Colonic mucosa (tissue), 4 donors: ENCODE results near the gene FAM234A. TPM values are rescaled to one million over a fixed set of nuclear protein-coding genes. Genes with fewer than 3 reads are reported as not detected.

ENCODE experiments used
- DNase-seq: peaks from one replicate; pipeline ENCODE4 v3.0.0-alpha.2; 2020
- H3K27ac ChIP-seq: fragments of 200-600 bp; one replicate; pipeline ENCODE4 v1.8.0; 2021
- H3K27me3 ChIP-seq: fragments of 200-600 bp; one replicate; pipeline ENCODE4 v1.8.0; 2021
- H3K36me3 ChIP-seq: fragments of 200-600 bp; one replicate; pipeline ENCODE4 v1.8.0; 2021
- H3K4me1 ChIP-seq: fragments of 200-600 bp; one replicate; pipeline ENCODE4 v1.8.0; 2021; ENCODE audit warnings: mild to moderate bottlenecking
- H3K4me3 ChIP-seq: fragments of 200-600 bp; one replicate; pipeline ENCODE4 v1.8.0; 2021
- H3K9ac ChIP-seq, 2 donors: one replicate each; pipeline ENCODE4 v1.7.0; 2013; ENCODE audit warnings: control low read depth in 2 of 2, low read depth in 2 of 2, low read length in 2 of 2
- H3K9me3 ChIP-seq: fragments of 200-600 bp; one replicate; pipeline ENCODE4 v1.8.0; 2021
- intact Hi-C: fragments of 100-400 bp; cut with DNase I; formaldehyde crosslinking; loops from one replicate; pipeline ENCODE4 v1.14.1; 2022
- total RNA-seq, 2 donors: library from RNA; stranded (reverse); fragmentation: NEBNext Ultra II Directional in 1 of 2; extraction: Animal tissue kit (Norgen Biotek cat#: 25700) in 1 of 2; gene quantifications; one replicate each; pipeline ENCODE4 v1.2.1, GENCODE V29; 2021
- TF ChIP-seq, protein P1 (sequence below): fragments of 200-600 bp; IDR thresholded peaks from one replicate; pipeline ENCODE4 v1.8.0; 2022; ENCODE audit warnings: antibody characterized with exemption, mild to moderate bottlenecking
- donor health status: healthy.
- donor health status: DM: no; HTN: no; CAD: no.
- donor health status: DM: no; HTN: no; CAD: no.

Gene FAM234A
- total RNA-seq, 2 donors from 2014 or later = 105 to 124 TPM

GRCh38 chr16:303760-304505 is 69.3 kb downstream of the FAM234A start:
- Histone ChIP-seq H3K27me3 (no peaks in the 10 kb centered on the region), H3K4me1 (no peaks in the 10 kb centered on the region), H3K9ac (no peak overlapping the region), H3K9me3 (no peaks in the 10 kb centered on the region), H3K4me3 (no peak overlapping the region), H3K36me3 (no peaks in the 10 kb centered on the region), H3K27ac (no peak overlapping the region)
- no peak for DNase-seq
- intact Hi-C loops = no loop called here
- TF ChIP-seq, protein P1, sequence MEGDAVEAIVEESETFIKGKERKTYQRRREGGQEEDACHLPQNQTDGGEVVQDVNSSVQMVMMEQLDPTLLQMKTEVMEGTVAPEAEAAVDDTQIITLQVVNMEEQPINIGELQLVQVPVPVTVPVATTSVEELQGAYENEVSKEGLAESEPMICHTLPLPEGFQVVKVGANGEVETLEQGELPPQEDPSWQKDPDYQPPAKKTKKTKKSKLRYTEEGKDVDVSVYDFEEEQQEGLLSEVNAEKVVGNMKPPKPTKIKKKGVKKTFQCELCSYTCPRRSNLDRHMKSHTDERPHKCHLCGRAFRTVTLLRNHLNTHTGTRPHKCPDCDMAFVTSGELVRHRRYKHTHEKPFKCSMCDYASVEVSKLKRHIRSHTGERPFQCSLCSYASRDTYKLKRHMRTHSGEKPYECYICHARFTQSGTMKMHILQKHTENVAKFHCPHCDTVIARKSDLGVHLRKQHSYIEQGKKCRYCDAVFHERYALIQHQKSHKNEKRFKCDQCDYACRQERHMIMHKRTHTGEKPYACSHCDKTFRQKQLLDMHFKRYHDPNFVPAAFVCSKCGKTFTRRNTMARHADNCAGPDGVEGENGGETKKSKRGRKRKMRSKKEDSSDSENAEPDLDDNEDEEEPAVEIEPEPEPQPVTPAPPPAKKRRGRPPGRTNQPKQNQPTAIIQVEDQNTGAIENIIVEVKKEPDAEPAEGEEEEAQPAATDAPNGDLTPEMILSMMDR = no peak

GRCh38 chr16:305916-306626 is 71.5 kb downstream of the FAM234A start:
- no peaks in the 10 kb centered on the region for H3K9me3 ChIP-seq
- TF ChIP-seq, protein P1 = no peak
- H3K27ac ChIP-seq = no peak overlapping the region
- intact Hi-C loops = no loop called here
- no peaks in the 10 kb centered on the region for H3K36me3 ChIP-seq
- no peaks in the 10 kb centered on the region for H3K27me3 ChIP-seq
- H3K4me3 ChIP-seq = no peak overlapping the region
- H3K9ac ChIP-seq = no peak overlapping the region
- H3K4me1 ChIP-seq = no peaks in the 10 kb centered on the region
- DNase-seq = no peak

GRCh38 chr16:306911-307370 is 72.3 kb downstream of the FAM234A start:
- intact Hi-C loops = no loop called here
- Histone ChIP-seq H3K4me1 (no peaks in the 10 kb centered on the region), H3K4me3 (no peak overlapping the region), H3K27me3 (no peaks in the 10 kb centered on the region), H3K9me3 (no peaks in the 10 kb centered on the region), H3K27ac (no peak overlapping the region), H3K9ac (no peak overlapping the region), H3K36me3 (no peaks in the 10 kb centered on the region)
- no peak for DNase-seq
- TF ChIP-seq, protein P1 = no peak

DNA sequence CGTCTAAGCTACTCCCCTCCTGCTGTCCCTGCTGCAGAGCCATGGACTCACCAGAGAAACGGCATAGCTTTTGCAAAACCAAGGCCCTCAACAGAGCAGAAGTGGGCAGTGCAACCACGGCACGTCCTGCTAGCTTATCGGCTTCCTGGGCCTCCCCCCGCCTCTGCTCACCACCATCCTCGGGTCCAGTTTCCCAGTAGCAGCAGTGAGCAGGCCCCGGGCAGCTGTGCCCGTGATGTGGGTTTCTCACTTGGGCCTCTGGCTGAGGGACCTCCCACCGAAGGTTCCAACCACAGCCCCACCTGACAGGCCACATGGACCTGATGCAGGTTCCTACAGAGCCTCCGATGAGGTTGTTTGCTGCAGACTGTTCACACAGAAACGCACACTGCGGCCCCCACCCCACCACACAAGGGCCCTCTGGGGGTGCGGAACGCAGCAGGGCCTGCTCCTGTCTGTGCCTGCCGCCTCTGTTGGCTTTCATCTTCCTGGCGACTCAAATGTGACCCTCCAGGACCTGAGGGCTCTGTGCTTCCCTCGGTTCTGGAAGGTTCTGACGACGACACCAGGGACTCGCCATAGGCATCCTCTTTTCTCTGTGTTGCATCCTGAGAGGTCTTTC is 73.2 kb downstream of the FAM234A start:
- Histone ChIP-seq H3K36me3 (peaks cover under 1% of the 10 kb centered on the region), H3K4me3 (no peak overlapping the region), H3K27me3 (no peaks in the 10 kb centered on the region), H3K9me3 (no peaks in the 10 kb centered on the region), H3K4me1 (no peaks in the 10 kb centered on the region), H3K9ac (no peak overlapping the region), H3K27ac (no peak overlapping the region)
- intact Hi-C loops = no loop called here
- TF ChIP-seq, protein P1 = no peak
- DNase-seq = no peak

DNA sequence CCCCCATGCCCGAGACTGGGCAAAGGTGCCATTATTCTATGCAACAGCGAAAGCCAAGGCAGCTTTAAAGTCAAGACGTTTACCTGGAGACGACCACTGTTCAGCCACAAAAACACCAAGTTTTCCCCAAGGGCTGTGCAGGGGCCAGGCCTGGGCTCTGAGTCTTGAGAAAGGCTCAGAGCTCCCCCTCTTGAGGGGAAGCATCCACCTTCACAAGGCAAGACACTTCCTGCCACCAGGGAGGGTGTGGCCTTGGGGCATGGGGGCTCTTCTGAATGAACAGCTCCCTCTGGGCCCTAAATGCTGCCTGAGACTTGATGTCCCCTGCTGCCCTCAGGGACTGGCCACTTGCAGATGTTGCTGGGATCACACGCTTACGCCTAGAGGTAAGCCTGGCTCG is 74.9 kb downstream of the FAM234A start:
- TF ChIP-seq, protein P1 = no peak

More for the DNA sequence above, 74.9 kb downstream of the FAM234A start:
- H3K4me3 ChIP-seq = no peak overlapping the region
- H3K27me3 ChIP-seq = no peaks in the 10 kb centered on the region
- DNase-seq = no peak
- H3K27ac ChIP-seq = no peak overlapping the region
- no peaks in the 10 kb centered on the region for H3K9me3 ChIP-seq
- intact Hi-C loops = no loop called here
- H3K9ac ChIP-seq = no peak overlapping the region
- no peaks in the 10 kb centered on the region for H3K4me1 ChIP-seq
- H3K36me3 ChIP-seq = peaks cover 8% of the 10 kb centered on the region
